Measurements from ENCODE around the gene ACER3. TPM values are rescaled to one million over a fixed set of nuclear protein-coding genes. Genes with fewer than 3 reads are reported as not detected.

The ACER3 gene
- total RNA-seq, 1 experiment from 2014 or later = 21.0 TPM

DNA sequence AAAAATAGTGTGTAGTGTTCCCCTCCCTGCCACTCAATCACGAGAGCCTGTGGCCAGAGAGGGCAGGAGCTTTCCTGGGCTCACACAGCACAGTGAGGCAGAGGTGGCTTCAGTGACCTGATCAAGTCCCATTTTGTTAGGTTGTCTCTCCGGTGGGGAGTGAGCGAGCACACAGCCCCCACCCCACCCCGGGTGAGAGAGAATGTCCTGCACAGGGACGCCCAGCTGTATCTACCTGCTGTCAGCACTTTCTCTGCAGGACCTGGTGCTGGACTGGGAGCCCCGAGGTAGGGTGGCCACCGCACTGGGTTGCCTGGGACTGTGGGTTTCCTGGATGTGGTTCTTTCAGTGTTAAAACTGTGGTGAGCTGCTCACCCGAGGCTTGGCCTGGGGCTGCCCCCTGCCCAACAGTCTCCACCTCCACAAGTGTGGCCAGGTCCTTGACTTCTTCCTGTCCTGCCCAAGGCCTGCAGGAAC lies 212.2 kb downstream of the ACER3 start:
- peak overlapping the region; percentile 79 for H3K27ac Mint-ChIP-seq (ENCODE audit: unreplicated experiment)
- peaks cover 14% of the 10 kb centered on the region for H3K36me3 Mint-ChIP-seq (ENCODE audit: insufficient read depth, unreplicated experiment)
- no peak for DNase-seq
- intact Hi-C loops (cut with micrococcal nuclease; ENCODE audit: unreplicated experiment) = no loop called here
- H3K4me3 Mint-ChIP-seq (ENCODE audit: low read depth, unreplicated experiment) = peak overlapping the region; percentile 49
- CTCF ChIA-PET = interaction anchor here (1.2 to 2.0 kb wide), 8 partner anchors 10 to 153 kb away, joined by 3 to 15 read pairs (median 7); no protein-coding TSS in a partner anchor
- BruUV-seq (replicated peaks) = no TSS peak
- H3K9me3 Mint-ChIP-seq (ENCODE audit: low read depth, unreplicated experiment) = no peaks in the 10 kb centered on the region
- no peak for TF ChIP-seq CTCF (IDR thresholded peaks at IDR 0.05; ENCODE audit: unreplicated experiment)
- peaks cover 68% of the 10 kb centered on the region for H3K4me1 Mint-ChIP-seq (ENCODE audit: low read depth, unreplicated experiment)
- no peaks in the 10 kb centered on the region for H3K27me3 Mint-ChIP-seq (ENCODE audit: unreplicated experiment)

- peak; percentile 73 for DNase-seq
- H3K27me3 Mint-ChIP-seq (ENCODE audit: unreplicated experiment) = no peaks in the 10 kb centered on the region
- peaks cover 63% of the 10 kb centered on the region for H3K4me1 Mint-ChIP-seq (ENCODE audit: low read depth, unreplicated experiment)
- H3K4me3 Mint-ChIP-seq (ENCODE audit: low read depth, unreplicated experiment) = peak overlapping the region; percentile 49
- no TSS peak for BruUV-seq (replicated peaks)
- peaks cover 12% of the 10 kb centered on the region for H3K36me3 Mint-ChIP-seq (ENCODE audit: insufficient read depth, unreplicated experiment)
- H3K9me3 Mint-ChIP-seq (ENCODE audit: low read depth, unreplicated experiment) = no peaks in the 10 kb centered on the region
- peak; percentile 13 for TF ChIP-seq CTCF (IDR thresholded peaks at IDR 0.05; ENCODE audit: unreplicated experiment)
- intact Hi-C loops (cut with micrococcal nuclease; ENCODE audit: unreplicated experiment) = loop anchor here (2.0 kb wide), 1 partner anchor 15 kb away; no protein-coding TSS in a partner anchor
- CTCF ChIA-PET = interaction anchor here (0.6 to 2.0 kb wide), 9 partner anchors 10 to 1421 kb away, joined by 3 to 15 read pairs (median 7); no protein-coding TSS in a partner anchor
- peak overlapping the region; percentile 79 for H3K27ac Mint-ChIP-seq (ENCODE audit: unreplicated experiment)
These were observed 212.7 kb downstream of the ACER3 start for GRCh38 chr11:77073328-77074001.

GRCh38 chr11:77074205-77074604 lies 213.5 kb downstream of the ACER3 start:
- no peak for TF ChIP-seq CTCF (IDR thresholded peaks at IDR 0.05; ENCODE audit: unreplicated experiment)
- Mint-ChIP-seq H3K36me3 (ENCODE audit: insufficient read depth, unreplicated experiment) (peaks cover 10% of the 10 kb centered on the region), H3K27ac (ENCODE audit: unreplicated experiment) (peak overlapping the region; percentile 79), H3K4me1 (ENCODE audit: low read depth, unreplicated experiment) (peaks cover 63% of the 10 kb centered on the region), H3K9me3 (ENCODE audit: low read depth, unreplicated experiment) (no peaks in the 10 kb centered on the region), H3K4me3 (ENCODE audit: low read depth, unreplicated experiment) (peak overlapping the region; percentile 49), H3K27me3 (ENCODE audit: unreplicated experiment) (no peaks in the 10 kb centered on the region)
- BruUV-seq (replicated peaks) = no TSS peak
- intact Hi-C loops (cut with micrococcal nuclease; ENCODE audit: unreplicated experiment) = loop anchor here (2.0 kb wide), 1 partner anchor 15 kb away; no protein-coding TSS in a partner anchor
- CTCF ChIA-PET = interaction anchor here (0.7 to 2.0 kb wide), 7 partner anchors 11 to 47 kb away, joined by 3 to 15 read pairs (median 9); no protein-coding TSS in a partner anchor
- DNase-seq = peak; percentile 65

DNA sequence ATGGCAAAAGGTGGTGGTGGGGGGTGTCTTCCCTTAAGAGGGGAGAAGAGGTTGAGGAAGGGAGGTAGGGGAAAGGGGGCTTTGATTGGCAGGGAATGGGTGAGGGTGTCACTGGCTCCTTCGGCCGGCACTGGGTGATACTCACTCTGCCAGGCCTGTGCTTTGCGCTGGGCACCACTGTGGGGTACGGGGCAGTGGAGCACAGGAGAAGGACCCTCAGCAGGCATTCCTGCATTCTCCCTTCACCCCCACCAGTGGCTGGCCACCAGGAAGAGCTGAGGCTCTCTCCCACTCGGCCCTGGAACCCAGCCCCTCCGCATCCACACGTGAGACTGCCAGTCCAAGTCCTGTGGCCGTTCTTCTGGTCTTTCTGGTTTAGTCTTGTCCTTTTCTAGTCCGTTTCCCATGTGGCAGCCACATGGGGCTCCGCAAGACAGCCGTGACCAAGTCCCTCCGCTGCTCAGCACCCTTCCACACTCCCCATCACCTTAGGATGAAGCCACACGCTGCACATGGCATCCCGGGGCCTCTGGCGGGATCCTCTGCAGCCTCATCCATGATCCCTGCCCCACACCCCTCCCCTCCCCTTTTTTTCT lies 214.0 kb downstream of the ACER3 start:
- peak overlapping the region; percentile 79 for H3K27ac Mint-ChIP-seq (ENCODE audit: unreplicated experiment)
- peaks cover 10% of the 10 kb centered on the region for H3K36me3 Mint-ChIP-seq (ENCODE audit: insufficient read depth, unreplicated experiment)
- no peaks in the 10 kb centered on the region for H3K27me3 Mint-ChIP-seq (ENCODE audit: unreplicated experiment)
- BruUV-seq (replicated peaks) = no TSS peak
- no peak for TF ChIP-seq CTCF (IDR thresholded peaks at IDR 0.05; ENCODE audit: unreplicated experiment)
- H3K4me1 Mint-ChIP-seq (ENCODE audit: low read depth, unreplicated experiment) = peaks cover 63% of the 10 kb centered on the region
- no peaks in the 10 kb centered on the region for H3K9me3 Mint-ChIP-seq (ENCODE audit: low read depth, unreplicated experiment)
- CTCF ChIA-PET = interaction anchor here (0.7 to 2.0 kb wide), 3 partner anchors 16 to 47 kb away, joined by 3 to 23 read pairs (median 14); no protein-coding TSS in a partner anchor
- DNase-seq = no peak
- intact Hi-C loops (cut with micrococcal nuclease; ENCODE audit: unreplicated experiment) = loop anchor here (2.0 kb wide), 1 partner anchor 14 kb away; no protein-coding TSS in a partner anchor
- H3K4me3 Mint-ChIP-seq (ENCODE audit: low read depth, unreplicated experiment) = peak overlapping the region; percentile 49
